Measurements from ENCODE around the gene FLRT2.

The FLRT2 gene

DNA sequence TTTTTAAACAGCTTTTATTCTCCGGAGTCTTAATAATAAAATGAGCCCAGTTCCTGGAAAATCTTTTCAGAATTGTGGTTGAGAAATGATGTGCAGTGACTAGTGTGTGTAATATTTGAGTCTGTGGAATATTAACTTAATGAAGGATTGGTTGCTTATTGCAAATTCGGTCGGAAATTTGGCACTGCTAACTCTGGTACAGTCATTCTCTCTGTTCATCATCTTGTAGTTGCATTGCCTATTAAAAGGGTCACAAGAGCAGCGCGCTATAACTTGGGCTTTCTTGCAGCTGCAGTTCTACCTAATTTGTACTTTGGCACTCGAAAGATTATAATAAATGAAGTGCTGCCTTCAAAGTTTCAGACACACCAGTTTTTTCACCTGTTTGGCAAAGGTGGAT lies 146.0 kb downstream of the FLRT2 start:
- DNase-seq = no peak

DNA sequence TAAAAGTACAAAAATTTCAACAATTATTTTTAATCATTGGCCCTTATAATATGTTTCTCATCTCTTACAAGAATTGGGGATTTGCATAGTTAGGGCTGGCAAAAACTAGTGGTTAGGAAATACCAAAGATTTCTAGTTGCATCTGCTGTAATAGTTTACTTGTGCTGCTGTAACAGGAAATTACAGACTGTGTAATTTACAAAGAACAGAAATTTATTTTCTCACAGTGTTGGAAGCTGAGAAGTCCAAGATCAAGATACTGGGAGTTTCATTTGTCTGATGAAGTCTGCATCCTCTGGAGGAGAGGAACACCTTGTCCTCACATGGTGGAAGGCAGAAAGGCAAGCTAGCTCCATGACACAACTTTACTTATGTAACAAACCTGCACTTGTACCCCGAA lies 157.0 kb downstream of the FLRT2 start:
- no peak for DNase-seq

DNA sequence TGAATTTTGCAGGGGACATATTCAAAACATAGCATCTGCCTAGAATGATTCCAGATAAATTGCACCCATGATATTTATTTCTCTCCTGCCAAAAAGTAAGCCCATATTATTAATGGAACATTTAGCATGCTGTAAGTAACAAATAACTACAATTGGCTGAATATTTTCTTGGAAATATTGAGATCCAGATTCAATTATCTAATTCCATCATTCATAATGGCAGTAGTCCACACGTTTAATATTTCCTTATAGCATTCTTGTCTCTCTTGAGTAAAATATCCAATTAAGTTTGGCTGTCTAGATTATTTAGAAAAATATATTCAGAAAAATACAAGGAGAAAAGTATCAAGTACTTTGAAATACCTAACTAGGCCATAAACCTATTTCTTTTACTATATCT lies 157.5 kb downstream of the FLRT2 start:
- no peak for DNase-seq

DNA sequence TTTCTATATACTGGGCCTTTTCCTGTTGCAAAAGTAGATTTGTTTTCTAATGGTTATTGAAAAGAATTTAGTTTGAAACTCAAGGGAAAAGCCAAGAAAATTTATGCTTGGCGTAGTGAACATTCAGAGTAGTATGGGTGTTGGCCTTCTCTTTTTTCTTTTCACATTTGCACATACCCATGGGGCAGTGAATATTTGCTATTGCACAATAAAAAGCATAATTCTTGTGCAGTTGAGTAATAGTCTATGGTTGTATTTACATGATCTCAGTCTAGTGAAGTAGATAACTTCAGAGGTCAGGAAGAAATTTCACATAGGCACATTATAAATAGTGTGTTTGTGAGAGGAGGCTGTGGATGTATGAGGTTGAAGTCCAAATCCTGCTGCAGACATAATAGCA lies 158.1 kb downstream of the FLRT2 start:
- no peak for DNase-seq

DNA sequence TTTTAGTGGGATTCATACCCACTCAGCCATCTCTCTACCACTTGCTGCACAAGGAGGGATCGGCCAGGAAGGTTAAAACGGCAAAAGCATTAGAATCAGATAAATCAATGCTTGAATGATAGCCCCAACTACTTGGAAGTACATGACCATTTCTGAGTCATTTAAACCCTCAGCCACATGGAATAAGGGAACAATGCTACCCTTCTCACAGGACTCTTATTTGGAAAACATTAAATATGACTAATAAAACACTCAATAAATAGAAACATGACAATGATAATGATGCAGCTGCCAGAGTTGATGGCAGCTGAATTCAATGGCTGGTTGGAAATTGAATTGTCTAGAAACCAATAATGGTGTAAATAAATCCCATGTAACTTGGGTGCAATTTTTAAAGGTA lies 165.4 kb downstream of the FLRT2 start:
- no peak for DNase-seq

DNA sequence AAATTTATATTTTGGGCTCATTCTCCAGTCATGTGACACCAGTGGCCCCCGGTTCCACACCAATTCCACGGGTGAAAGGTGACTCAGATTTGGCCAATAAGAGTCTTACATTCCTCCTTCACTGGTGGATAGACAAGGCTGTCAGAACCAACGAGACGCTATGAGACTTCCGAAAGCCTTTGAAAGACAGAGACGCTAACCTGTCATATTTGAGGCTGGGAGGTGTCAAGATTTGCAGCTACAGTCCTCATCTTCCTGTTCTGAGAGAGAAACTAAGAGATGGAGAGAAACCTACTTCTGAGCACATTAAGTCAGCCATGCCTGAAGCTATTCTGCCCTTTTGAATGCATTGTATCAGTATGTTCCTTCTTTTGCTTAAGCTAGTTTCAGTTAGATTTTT lies 171.2 kb downstream of the FLRT2 start:
- no peak for DNase-seq

DNA sequence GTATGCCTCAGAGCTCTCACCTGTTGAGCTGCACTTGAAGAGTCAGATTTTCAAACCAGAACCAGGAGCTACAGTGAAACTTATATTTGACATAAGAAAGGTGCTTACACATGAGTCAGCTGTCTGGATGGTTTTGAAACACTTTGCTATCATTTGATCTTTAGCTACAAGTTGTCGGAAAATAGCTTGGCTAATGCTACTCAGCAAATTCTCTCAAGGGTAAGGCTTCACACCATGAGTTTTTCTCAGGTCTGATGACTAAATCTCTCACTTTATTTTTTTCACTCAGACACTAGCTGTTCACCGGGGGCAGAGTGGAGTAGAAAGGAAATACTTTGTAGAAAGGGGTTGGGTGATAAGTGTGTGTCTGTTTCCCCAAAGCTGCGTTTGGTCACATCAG lies 171.8 kb downstream of the FLRT2 start:
- DNase-seq = no peak

DNA sequence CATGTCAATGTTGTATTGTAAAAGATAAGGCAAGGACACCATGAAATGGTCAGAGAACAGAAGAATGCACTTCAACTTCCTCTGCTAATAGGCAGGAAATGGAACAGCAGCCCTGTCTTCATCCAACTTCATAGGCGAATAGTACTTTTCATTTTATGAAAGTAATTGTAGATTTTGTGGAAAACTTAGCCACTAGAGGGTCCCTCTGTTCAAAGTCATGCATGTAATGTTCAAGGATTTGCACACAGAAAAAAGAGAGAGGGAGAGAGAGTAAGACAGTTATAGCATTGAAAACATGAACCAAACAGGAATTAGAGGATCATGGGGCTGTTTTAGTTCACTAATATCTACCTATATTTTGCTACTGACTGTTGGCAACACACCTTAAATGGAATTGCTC lies 172.2 kb downstream of the FLRT2 start:
- no peak for DNase-seq

DNA sequence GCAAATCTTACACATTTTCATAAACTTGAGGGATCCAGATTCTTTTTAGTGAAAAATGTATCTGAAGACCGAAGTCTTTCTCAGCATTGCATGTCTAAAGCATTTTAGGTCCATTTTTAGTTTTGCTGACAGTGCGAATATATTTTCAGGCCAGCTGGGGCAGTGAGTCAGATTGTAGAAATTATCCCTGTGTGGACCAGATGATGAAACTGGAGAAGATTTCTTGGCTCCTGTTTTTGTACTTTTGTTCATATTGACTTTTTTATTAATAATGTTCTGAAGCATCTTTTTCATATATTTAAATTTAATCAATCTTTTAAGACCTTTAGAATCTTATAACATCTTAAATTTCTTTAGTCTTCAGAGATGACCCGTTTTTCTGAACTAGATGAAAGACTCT lies 173.1 kb downstream of the FLRT2 start:
- DNase-seq = no peak

Data from stimulated activated CD4-positive, alpha-beta T cell treated with anti-CD3 and anti-CD28 coated beads, Interleukin-15, amount 100 ng/mL, for 24 hours (primary cell).